ENCODE results near the gene TBC1D17. TPM values are rescaled to one million over a fixed set of nuclear protein-coding genes. Genes with fewer than 3 reads are reported as not detected.
A peak's percentile ranks its signal among the peaks of the same experiment; 100 is the strongest.

The TBC1D17 gene
- total RNA-seq, 1 donor from 2014 or later, result 7.3 TPM

GRCh38 chr19:49889038-49889686 is 11.7 kb downstream of the TBC1D17 start:
- peaks cover 0 to 9% (median 7%) of the 10 kb centered on the region in 3 donors for H3K27me3 ChIP-seq (ENCODE audit: control insufficient read depth in 3 of 3, insufficient read depth in 3 of 3, low read length in 3 of 3)
- no peak overlapping the region for H3K4me3 ChIP-seq (ENCODE audit: low read length in 3 of 3)
- peaks cover 15 to 36% (median 23%) of the 10 kb centered on the region in 3 donors for H3K36me3 ChIP-seq (ENCODE audit: control insufficient read depth in 3 of 3, insufficient read depth in 3 of 3, low read length in 3 of 3)

GRCh38 chr19:49889687-49890348 is 12.3 kb downstream of the TBC1D17 start:
- Histone ChIP-seq H3K9ac (ENCODE audit: low read depth in 1 of 3, low read length in 3 of 3) (peak overlapping the region in 1 of 3 donors; percentile 45), H3K9me3 (ENCODE audit: control insufficient read depth in 3 of 3, low read length in 3 of 3) (no peaks in the 10 kb centered on the region), H3K4me3 (ENCODE audit: low read length in 3 of 3) (peak overlapping the region; percentile 43 to 65 (median 57)), H3K27me3 (ENCODE audit: control insufficient read depth in 3 of 3, insufficient read depth in 3 of 3, low read length in 3 of 3) (peaks cover 0 to 9% (median 7%) of the 10 kb centered on the region in 3 donors), H3K36me3 (ENCODE audit: control insufficient read depth in 3 of 3, insufficient read depth in 3 of 3, low read length in 3 of 3) (peaks cover 9 to 30% (median 17%) of the 10 kb centered on the region in 3 donors), H3K27ac (ENCODE audit: low read depth, low read length) (no peak overlapping the region), H3K4me1 (ENCODE audit: control insufficient read depth in 3 of 3, insufficient read depth in 3 of 3, low read length in 3 of 3) (peaks cover 6 to 11% (median 10%) of the 10 kb centered on the region in 3 donors)

More at GRCh38 chr19:49889038-49889686, 11.7 kb downstream of the TBC1D17 start:
- Histone ChIP-seq H3K4me1 (ENCODE audit: control insufficient read depth in 3 of 3, insufficient read depth in 3 of 3, low read length in 3 of 3) (peaks cover 6 to 11% (median 10%) of the 10 kb centered on the region in 3 donors), H3K9me3 (ENCODE audit: control insufficient read depth in 3 of 3, low read length in 3 of 3) (no peaks in the 10 kb centered on the region), H3K9ac (ENCODE audit: low read depth in 1 of 3, low read length in 3 of 3) (no peak overlapping the region), H3K27ac (ENCODE audit: low read depth, low read length) (no peak overlapping the region)

- H3K4me1 ChIP-seq (ENCODE audit: control insufficient read depth in 3 of 3, insufficient read depth in 3 of 3, low read length in 3 of 3), result peaks cover 6 to 11% (median 10%) of the 10 kb centered on the region in 3 donors
- no peak overlapping the region for H3K27ac ChIP-seq (ENCODE audit: low read depth, low read length)
- no peaks in the 10 kb centered on the region for H3K9me3 ChIP-seq (ENCODE audit: control insufficient read depth in 3 of 3, low read length in 3 of 3)
- H3K4me3 ChIP-seq (ENCODE audit: low read length in 3 of 3), result peak overlapping the region; percentile 43 to 65 (median 57)
- peaks cover 4 to 23% (median 15%) of the 10 kb centered on the region in 3 donors for H3K36me3 ChIP-seq (ENCODE audit: control insufficient read depth in 3 of 3, insufficient read depth in 3 of 3, low read length in 3 of 3)
- H3K9ac ChIP-seq (ENCODE audit: low read depth in 1 of 3, low read length in 3 of 3), result peak overlapping the region in 1 of 3 donors; percentile 33
- peaks cover 0 to 9% (median 7%) of the 10 kb centered on the region in 3 donors for H3K27me3 ChIP-seq (ENCODE audit: control insufficient read depth in 3 of 3, insufficient read depth in 3 of 3, low read length in 3 of 3)
These were observed 13.1 kb downstream of the TBC1D17 start for GRCh38 chr19:49890349-49891311.

- Histone ChIP-seq H3K36me3 (ENCODE audit: control insufficient read depth in 3 of 3, insufficient read depth in 3 of 3, low read length in 3 of 3) (peaks cover 4 to 19% (median 10%) of the 10 kb centered on the region in 3 donors), H3K9me3 (ENCODE audit: control insufficient read depth in 3 of 3, low read length in 3 of 3) (no peaks in the 10 kb centered on the region), H3K9ac (ENCODE audit: low read depth in 1 of 3, low read length in 3 of 3) (no peak overlapping the region), H3K27ac (ENCODE audit: low read depth, low read length) (no peak overlapping the region), H3K27me3 (ENCODE audit: control insufficient read depth in 3 of 3, insufficient read depth in 3 of 3, low read length in 3 of 3) (peaks cover 0 to 9% (median 7%) of the 10 kb centered on the region in 3 donors), H3K4me3 (ENCODE audit: low read length in 3 of 3) (no peak overlapping the region), H3K4me1 (ENCODE audit: control insufficient read depth in 3 of 3, insufficient read depth in 3 of 3, low read length in 3 of 3) (peaks cover 6 to 11% (median 10%) of the 10 kb centered on the region in 3 donors)
These were observed 13.9 kb downstream of the TBC1D17 start for GRCh38 chr19:49891393-49891792.

GRCh38 chr19:49892716-49893115 is 15.2 kb downstream of the TBC1D17 start:
- Histone ChIP-seq H3K9me3 (ENCODE audit: control insufficient read depth in 3 of 3, low read length in 3 of 3) (no peaks in the 10 kb centered on the region), H3K9ac (ENCODE audit: low read depth in 1 of 3, low read length in 3 of 3) (no peak overlapping the region), H3K27ac (ENCODE audit: low read depth, low read length) (no peak overlapping the region), H3K36me3 (ENCODE audit: control insufficient read depth in 3 of 3, insufficient read depth in 3 of 3, low read length in 3 of 3) (peaks cover 4 to 7% (median 5%) of the 10 kb centered on the region in 3 donors), H3K4me3 (ENCODE audit: low read length in 3 of 3) (no peak overlapping the region), H3K27me3 (ENCODE audit: control insufficient read depth in 3 of 3, insufficient read depth in 3 of 3, low read length in 3 of 3) (peaks cover 0 to 13% (median 7%) of the 10 kb centered on the region in 3 donors), H3K4me1 (ENCODE audit: control insufficient read depth in 3 of 3, insufficient read depth in 3 of 3, low read length in 3 of 3) (peaks cover 12 to 18% (median 13%) of the 10 kb centered on the region in 3 donors)

GRCh38 chr19:49894011-49894664 is 16.6 kb downstream of the TBC1D17 start:
- no peak overlapping the region for H3K27ac ChIP-seq (ENCODE audit: low read depth, low read length)
- no peak overlapping the region for H3K4me3 ChIP-seq (ENCODE audit: low read length in 3 of 3)
- peaks cover 0 to under 1% (median 0%) of the 10 kb centered on the region in 3 donors for H3K36me3 ChIP-seq (ENCODE audit: control insufficient read depth in 3 of 3, insufficient read depth in 3 of 3, low read length in 3 of 3)
- peaks cover 0 to 13% (median 7%) of the 10 kb centered on the region in 3 donors for H3K27me3 ChIP-seq (ENCODE audit: control insufficient read depth in 3 of 3, insufficient read depth in 3 of 3, low read length in 3 of 3)
- no peak overlapping the region for H3K9ac ChIP-seq (ENCODE audit: low read depth in 1 of 3, low read length in 3 of 3)
- peaks cover 12 to 18% (median 13%) of the 10 kb centered on the region in 3 donors for H3K4me1 ChIP-seq (ENCODE audit: control insufficient read depth in 3 of 3, insufficient read depth in 3 of 3, low read length in 3 of 3)
- no peaks in the 10 kb centered on the region for H3K9me3 ChIP-seq (ENCODE audit: control insufficient read depth in 3 of 3, low read length in 3 of 3)

GRCh38 chr19:49894879-49895565 is 17.5 kb downstream of the TBC1D17 start:
- no peak overlapping the region for H3K4me3 ChIP-seq (ENCODE audit: low read length in 3 of 3)
- H3K4me1 ChIP-seq (ENCODE audit: control insufficient read depth in 3 of 3, insufficient read depth in 3 of 3, low read length in 3 of 3), result peaks cover 8 to 11% (median 10%) of the 10 kb centered on the region in 3 donors
- peaks cover 0 to 13% (median 7%) of the 10 kb centered on the region in 3 donors for H3K27me3 ChIP-seq (ENCODE audit: control insufficient read depth in 3 of 3, insufficient read depth in 3 of 3, low read length in 3 of 3)
- no peaks in the 10 kb centered on the region for H3K9me3 ChIP-seq (ENCODE audit: control insufficient read depth in 3 of 3, low read length in 3 of 3)
- H3K9ac ChIP-seq (ENCODE audit: low read depth in 1 of 3, low read length in 3 of 3), result no peak overlapping the region
- H3K27ac ChIP-seq (ENCODE audit: low read depth, low read length), result no peak overlapping the region
- no peaks in the 10 kb centered on the region for H3K36me3 ChIP-seq (ENCODE audit: control insufficient read depth in 3 of 3, insufficient read depth in 3 of 3, low read length in 3 of 3)

- Histone ChIP-seq H3K9ac (ENCODE audit: low read depth in 1 of 3, low read length in 3 of 3) (no peak overlapping the region), H3K9me3 (ENCODE audit: control insufficient read depth in 3 of 3, low read length in 3 of 3) (no peaks in the 10 kb centered on the region), H3K4me1 (ENCODE audit: control insufficient read depth in 3 of 3, insufficient read depth in 3 of 3, low read length in 3 of 3) (peaks cover 4 to 8% (median 7%) of the 10 kb centered on the region in 3 donors), H3K4me3 (ENCODE audit: low read length in 3 of 3) (no peak overlapping the region), H3K27ac (ENCODE audit: low read depth, low read length) (no peak overlapping the region), H3K36me3 (ENCODE audit: control insufficient read depth in 3 of 3, insufficient read depth in 3 of 3, low read length in 3 of 3) (no peaks in the 10 kb centered on the region), H3K27me3 (ENCODE audit: control insufficient read depth in 3 of 3, insufficient read depth in 3 of 3, low read length in 3 of 3) (peaks cover 0 to 10% (median 7%) of the 10 kb centered on the region in 3 donors)
These were observed 18.2 kb downstream of the TBC1D17 start for GRCh38 chr19:49895566-49896297.
